K562 (cell line): ENCODE measurements around the gene COPG2. TPM values are rescaled to one million over a fixed set of nuclear protein-coding genes. Genes with fewer than 3 reads are reported as not detected.
A peak's percentile ranks its signal among the peaks of the same experiment; 100 is the strongest.

ENCODE experiments used
- CAMTA2 ChIP-seq: fragments of 250-450 bp; sonication (Bioruptor Pico); conservative IDR thresholded peaks from 2 replicates; pipeline ENCODE4 v1.5.1; 2022
- HMGN3 ChIP-seq: IDR thresholded peaks from 2 replicates; pipeline ENCODE4 v1.6.1; 2011; ENCODE audit warnings: borderline replicate concordance, low read depth, mild to moderate bottlenecking, mixed read lengths, low read length; ENCODE audit not compliant: insufficient read length; ENCODE audit errors: extremely low read depth
- HNRNPL ChIP-seq: fragments of 200-400 bp; formaldehyde crosslinking; IDR thresholded peaks from 2 replicates; pipeline ENCODE4 v1.6.1; 2017; ENCODE audit warnings: low read depth, mild to moderate bottlenecking, low read length
- MAZ ChIP-seq, 2 experiments: fragments of 450-650 bp in 1 of 2; sonication (generic) in 1 of 2; formaldehyde crosslinking; IDR thresholded peaks in 1 of 2; conservative IDR thresholded peaks in 1 of 2; 2 replicates each; pipeline versions ENCODE4 v1.4.0 to v1.5.0; 2020; ENCODE audit warnings: mild to moderate bottlenecking in 1 of 2, missing genetic modification reagents in 1 of 2
- SIRT6 ChIP-seq: IDR thresholded peaks from one replicate; pipeline ENCODE4 v1.6.1; 2012; ENCODE audit warnings: low read depth, mild to moderate bottlenecking, control low read depth, inconsistent platforms, low read length, moderate library complexity
- ZBTB8A ChIP-seq: fragments of 450-650 bp; IDR thresholded peaks from 2 replicates; pipeline ENCODE4 v1.6.1; 2018; ENCODE audit warnings: mild to moderate bottlenecking, moderate library complexity; ENCODE audit not compliant: partially characterized antibody
- ZEB2 ChIP-seq: fragments of 450-650 bp; IDR thresholded peaks from 2 replicates; pipeline ENCODE4 v1.6.1; 2016
- ZFP91 ChIP-seq: sonication (generic); formaldehyde crosslinking; IDR thresholded peaks from 2 replicates; pipeline ENCODE4 v1.8.0; 2022; ENCODE audit warnings: mild to moderate bottlenecking, missing genetic modification reagents
- ZNF124 ChIP-seq: sonication (generic); formaldehyde crosslinking; IDR thresholded peaks from 2 replicates; pipeline ENCODE4 v1.8.1; 2022; ENCODE audit warnings: missing genetic modification reagents
- ZNF224 ChIP-seq: sonication (generic); formaldehyde crosslinking; IDR thresholded peaks from 2 replicates; pipeline ENCODE4 v1.8.0; 2022; ENCODE audit warnings: mild to moderate bottlenecking, missing genetic modification reagents
- ZNF444 ChIP-seq: fragments of 250-450 bp; sonication (Bioruptor Pico); IDR thresholded peaks from 2 replicates; pipeline ENCODE4 v1.4.0; 2020; ENCODE audit warnings: mild to moderate bottlenecking, moderate library complexity
- ZNF609 ChIP-seq: sonication (generic); formaldehyde crosslinking; IDR thresholded peaks from 2 replicates; pipeline ENCODE4 v1.8.1; 2023; ENCODE audit warnings: missing genetic modification reagents, mild to moderate bottlenecking, borderline replicate concordance
- ZNF717 ChIP-seq: fragments of 250-450 bp; sonication (Bioruptor Pico); IDR thresholded peaks from 2 replicates; pipeline ENCODE4 v1.5.0; 2021
- polyA plus RNA-seq, 8 experiments: library from polyadenylated mRNA; depleted of rRNA in 4 of 8; stranded (reverse) in 5 of 8; unstranded in 3 of 8; fragments of >200 nt; fragmentation: Nextera tagmentation in 2 of 8; fragmentation: Illumina TruSeq in 1 of 8; extraction: Ambion mirVana in 2 of 8; extraction: Trizol in 1 of 8; gene quantifications; 2 replicates each; pipeline versions ENCODE4 v1.2.1 to v1.2.3, GENCODE V29; 2011 to 2014; ENCODE audit warnings: inconsistent platforms in 1 of 8, missing spikeins in 1 of 8
- total RNA-seq, 7 experiments: library from RNA; depleted of rRNA in 6 of 7; stranded (reverse); fragments of >200 nt in 6 of 7; fragmentation: Illumina TruSeq in 2 of 7; extraction: Trizol in 2 of 7; gene quantifications; 2 replicates each; pipeline versions ENCODE4 v1.2.1 to v1.2.3, GENCODE V29; 2011 to 2021; ENCODE audit warnings: low replicate concordance in 1 of 7
- TF ChIP-seq, protein P1 (sequence below): sonication (generic); formaldehyde crosslinking; IDR thresholded peaks from 2 replicates; pipeline ENCODE4 v1.8.1; 2023; ENCODE audit warnings: mild to moderate bottlenecking, missing genetic modification reagents
- TF ChIP-seq, protein P2 (sequence below), 2 experiments: fragments of 450-650 bp in 1 of 2; sonication (generic) in 1 of 2; formaldehyde crosslinking in 1 of 2; IDR thresholded peaks in 1 of 2; conservative IDR thresholded peaks in 1 of 2; 2 replicates each; pipeline versions ENCODE4 v1.6.1 to v1.8.1; 2016 to 2023; ENCODE audit warnings: mild to moderate bottlenecking in 2 of 2, moderate library complexity in 2 of 2, inconsistent platforms in 1 of 2, missing genetic modification reagents in 1 of 2

The COPG2 gene
- total and polyA plus RNA-seq, 9 of the 15 experiments (the other 6 are each of a cell fraction or from before 2014, with no cell fraction given), result 6.6 to 104 (median 32.5) TPM

GRCh38 chr7:130668258-130669084 lies at the start of gene COPG2 (continued):
- TF ChIP-seq, protein P1, sequence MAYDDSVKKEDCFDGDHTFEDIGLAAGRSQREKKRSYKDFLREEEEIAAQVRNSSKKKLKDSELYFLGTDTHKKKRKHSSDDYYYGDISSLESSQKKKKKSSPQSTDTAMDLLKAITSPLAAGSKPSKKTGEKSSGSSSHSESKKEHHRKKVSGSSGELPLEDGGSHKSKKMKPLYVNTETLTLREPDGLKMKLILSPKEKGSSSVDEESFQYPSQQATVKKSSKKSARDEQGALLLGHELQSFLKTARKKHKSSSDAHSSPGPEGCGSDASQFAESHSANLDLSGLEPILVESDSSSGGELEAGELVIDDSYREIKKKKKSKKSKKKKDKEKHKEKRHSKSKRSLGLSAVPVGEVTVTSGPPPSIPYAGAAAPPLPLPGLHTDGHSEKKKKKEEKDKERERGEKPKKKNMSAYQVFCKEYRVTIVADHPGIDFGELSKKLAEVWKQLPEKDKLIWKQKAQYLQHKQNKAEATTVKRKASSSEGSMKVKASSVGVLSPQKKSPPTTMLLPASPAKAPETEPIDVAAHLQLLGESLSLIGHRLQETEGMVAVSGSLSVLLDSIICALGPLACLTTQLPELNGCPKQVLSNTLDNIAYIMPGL (CRISPR knock-in tag), result peak; percentile 20; the same call in 1 of the 2 replicates
- no peak for TF ChIP-seq ZNF609 (CRISPR knock-in tag)
- TF ChIP-seq, protein P2, sequence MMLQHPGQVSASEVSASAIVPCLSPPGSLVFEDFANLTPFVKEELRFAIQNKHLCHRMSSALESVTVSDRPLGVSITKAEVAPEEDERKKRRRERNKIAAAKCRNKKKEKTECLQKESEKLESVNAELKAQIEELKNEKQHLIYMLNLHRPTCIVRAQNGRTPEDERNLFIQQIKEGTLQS (IDR thresholded peaks at IDR 0.05), result no peak
- TF ChIP-seq, protein P2 (CRISPR knock-in tag; conservative IDR thresholded peaks at IDR 0.05), result peak; percentile 35; the same call in 1 of the 2 replicates
- 0 out of 2 replicates have a peak, but pooled peaks have one; percentile 75 for TF ChIP-seq ZNF224 (CRISPR knock-in tag)
- TF ChIP-seq ZBTB8A, result no peak
- TF ChIP-seq ZNF717 (CRISPR knock-in tag), result no peak
- 0 out of 2 replicates have a peak, but pooled peaks have one; percentile 9 for TF ChIP-seq ZNF444
- TF ChIP-seq ZNF124, result peak; percentile 67; the same call in 1 of the 2 replicates
- TF ChIP-seq CAMTA2 (CRISPR knock-in tag), result peak; percentile 12; the same call in 1 of the 2 replicates
- peak; percentile 73 to 75 for TF ChIP-seq MAZ (CRISPR knock-in tag; conservative IDR thresholded peaks at IDR 0.05 in 1 of 2, IDR thresholded peaks at IDR 0.05 in 1 of 2)
- peak; percentile 76; the same call in 1 of the 2 replicates for TF ChIP-seq HNRNPL
- TF ChIP-seq ZFP91, result no peak
- no peak for TF ChIP-seq ZEB2
- no peak for TF ChIP-seq SIRT6
- TF ChIP-seq HMGN3, result peak; percentile 52
